K562 (cell line): ENCODE data around the gene SHF. TPM values are rescaled to one million over a fixed set of nuclear protein-coding genes. Genes with fewer than 3 reads are reported as not detected.

Experiments
- ATAC-seq: fragments of 200-7000 bp; cut with Tn5 transposase; 3 replicates; pipeline ENCODE4 v1.9.1; 2020; ENCODE audit warnings: moderate library complexity
- BruUV-seq: library from RNA; stranded (reverse); fragments of 400-500 nt; replicated peaks from 2 replicates; lab custom pipeline; 2021; lab: Mats Ljungman, UMichigan
- CTCF ChIA-PET: fragments of 300-600 bp; formaldehyde crosslinking; extraction: SDS; loops from one replicate; lab custom pipeline; 2021; ENCODE audit warnings: low intra/inter-chr PET ratio; lab: Yijun Ruan, JAX
- POLR2A ChIA-PET: fragments of 300-600, 350-650 bp; sonication (Branson Sonifier 250); formaldehyde crosslinking; extraction: SDS; loops from one replicate; lab custom pipeline; 2021; ENCODE audit warnings: antibody characterized with exemption, inconsistent platforms; lab: Yijun Ruan, JAX
- DNase-seq, 4 experiments: peaks; one replicate each; pipeline versions ENCODE4 v3.0.0 to v3.0.0-alpha.2; 2011 to 2018; ENCODE audit warnings: low spot score in 3 of 4, mixed read lengths in 3 of 4; ENCODE audit errors: extremely low read depth in 1 of 4
- FAIRE-seq: peaks from 2 replicates; lab custom pipeline; 2011; peaks lifted over from hg19 to GRCh38; lab: Jason Lieb, UNC
- H2AFZ ChIP-seq: 2 replicates; pipeline ENCODE4 v1.6.0; 2011; ENCODE audit warnings: low read depth, low read length, control low read depth, inconsistent platforms
- H3K27ac ChIP-seq: fragments of 200-600 bp; 3 replicates; pipeline ENCODE4 v1.8.0; 2011; ENCODE audit warnings: low read depth, mild to moderate bottlenecking, control low read depth, inconsistent platforms, low read length, moderate library complexity, mixed read lengths; ENCODE audit errors: extremely low read depth
- H3K27me3 ChIP-seq, 2 experiments: fragments of 300-600 bp in 1 of 2; 2 replicates in 1 of 2; 3 replicates in 1 of 2; pipeline versions ENCODE4 v1.6.0 to v1.8.0; 2011; ENCODE audit warnings: inconsistent platforms in 2 of 2, low read length in 2 of 2, mild to moderate bottlenecking in 1 of 2, mixed read lengths in 1 of 2, moderate library complexity in 1 of 2; ENCODE audit not compliant: control insufficient read depth in 2 of 2, insufficient read depth in 2 of 2
- H3K36me3 ChIP-seq: fragments of 300-600 bp; 3 replicates; pipeline ENCODE4 v1.8.0; 2011; ENCODE audit warnings: mild to moderate bottlenecking, low read length, inconsistent platforms; ENCODE audit not compliant: control insufficient read depth, insufficient read depth
- H3K4me1 ChIP-seq, 2 experiments: fragments of 200-600 bp in 1 of 2; replicated peaks in 1 of 2; 2 replicates in 1 of 2; 3 replicates in 1 of 2; pipeline versions ENCODE4 v1.5.1 to v1.8.0; 2011; ENCODE audit warnings: inconsistent platforms in 2 of 2, low read length in 2 of 2, mild to moderate bottlenecking in 1 of 2, mixed read lengths in 1 of 2, moderate library complexity in 1 of 2; ENCODE audit not compliant: control insufficient read depth in 2 of 2, insufficient read depth in 2 of 2
- H3K4me2 ChIP-seq: 2 replicates; pipeline ENCODE4 v1.6.1; 2011; ENCODE audit warnings: low read length, control low read depth, inconsistent platforms, mixed read lengths; ENCODE audit not compliant: insufficient read depth
- H3K4me3 ChIP-seq: fragments of 200-600 bp; sonication (generic), shearing (Covaris generic); 2 replicates; pipeline ENCODE4 v1.5.1; 2016; ENCODE audit warnings: control low read depth, inconsistent platforms
- H3K79me2 ChIP-seq: fragments of 200-600 bp; 3 replicates; pipeline ENCODE4 v1.8.0; 2011; ENCODE audit warnings: low read length, inconsistent platforms; ENCODE audit not compliant: control insufficient read depth, insufficient read depth
- H3K9ac ChIP-seq, 2 experiments: 2 replicates each; pipeline versions ENCODE4 v1.6.0 to v1.6.1; 2011; ENCODE audit warnings: low read depth in 2 of 2, low read length in 2 of 2, control low read depth in 1 of 2, inconsistent platforms in 1 of 2, mild to moderate bottlenecking in 1 of 2, mixed read lengths in 1 of 2; ENCODE audit not compliant: insufficient read depth in 1 of 2
- H3K9me1 ChIP-seq: one replicate; pipeline ENCODE4 v1.6.0; 2011; ENCODE audit warnings: inconsistent platforms, mild to moderate bottlenecking, low read length, moderate library complexity; ENCODE audit not compliant: control insufficient read depth, insufficient read depth
- H3K9me3 ChIP-seq: replicated peaks from 2 replicates; pipeline ENCODE4 v1.5.1; 2011; ENCODE audit warnings: low read depth, low read length, inconsistent platforms; ENCODE audit not compliant: control insufficient read depth, insufficient read depth
- H4K20me1 ChIP-seq: replicated peaks from 2 replicates; pipeline ENCODE4 v1.6.1; 2011; ENCODE audit warnings: low read length, inconsistent platforms, mixed read lengths; ENCODE audit not compliant: control insufficient read depth, insufficient read depth
- AFF1 ChIP-seq, 2 experiments: fragments of 450-650 bp; IDR thresholded peaks; 2 replicates each; pipeline ENCODE4 v1.6.1; 2018; ENCODE audit warnings: mild to moderate bottlenecking in 2 of 2, low read depth in 1 of 2; ENCODE audit not compliant: partially characterized antibody in 2 of 2
- AFF4 ChIP-seq: sonication (generic); formaldehyde crosslinking; IDR thresholded peaks from 2 replicates; pipeline ENCODE4 v1.8.0; 2023; ENCODE audit warnings: mild to moderate bottlenecking, missing genetic modification reagents
- BRF2 ChIP-seq: IDR thresholded peaks from 3 replicates; pipeline ENCODE4 v1.6.1; 2011; ENCODE audit warnings: borderline replicate concordance, mild to moderate bottlenecking; ENCODE audit not compliant: insufficient read length, insufficient read depth
- ETV6 ChIP-seq, 3 experiments: fragments of 150-350 bp in 1 of 3; sonication (generic) in 1 of 3; formaldehyde crosslinking in 1 of 3; IDR thresholded peaks; 2 replicates each; pipeline versions ENCODE4 v1.6.1 to v1.8.0; 2014 to 2022; ENCODE audit warnings: borderline replicate concordance in 2 of 3, low read depth in 2 of 3, antibody characterized with exemption in 1 of 3, low read length in 1 of 3, mild to moderate bottlenecking in 1 of 3, missing genetic modification reagents in 1 of 3
- FIP1L1 ChIP-seq: fragments of 200-400 bp; formaldehyde crosslinking; IDR thresholded peaks from 2 replicates; pipeline ENCODE4 v1.6.1; 2018; ENCODE audit warnings: mild to moderate bottlenecking, low read depth, low read length; ENCODE audit not compliant: poor library complexity, severe bottlenecking
- LARP7 ChIP-seq: fragments of 450-650 bp; IDR thresholded peaks from 2 replicates; pipeline ENCODE4 v1.6.1; 2016
- NBN ChIP-seq: fragments of 450-650 bp; IDR thresholded peaks from 2 replicates; pipeline ENCODE4 v1.6.1; 2016; ENCODE audit warnings: low read depth, mild to moderate bottlenecking
- TSC22D4 ChIP-seq: fragments of 450-650 bp; IDR thresholded peaks from 2 replicates; pipeline ENCODE4 v1.6.1; 2016; ENCODE audit warnings: missing genetic modification characterization, missing biosample characterization, control low read depth
- ZNF696 ChIP-seq: fragments of 250-450 bp; sonication (Bioruptor Pico); conservative IDR thresholded peaks from 2 replicates; pipeline ENCODE4 v1.4.0; 2020; ENCODE audit warnings: mild to moderate bottlenecking, moderate library complexity
- whole genome bisulfite sequencing: fragments of 100-300 bp; shearing (Covaris generic); methylation state at CpG from one replicate; pipeline ENCODE4 v1.1.6; 2016; ENCODE audit warnings: low coverage, mixed read lengths; ENCODE audit not compliant: insufficient coverage; ENCODE audit errors: missing lambda C conversion rate; 5-methylcytosine and 5-hydroxymethylcytosine counted together
- in situ Hi-C: fragments of 300-500 bp; cut with MboI; formaldehyde crosslinking; loops from 4 replicates; pipeline ENCODE4 v1.15.0; 2018; ENCODE audit warnings: inconsistent platforms, mixed read lengths
- intact Hi-C: fragments of 100-400 bp; cut with micrococcal nuclease; formaldehyde crosslinking; loops from 2 replicates; pipeline ENCODE4 v1.14.2; 2022
- polyA plus RNA-seq, 8 experiments: library from polyadenylated mRNA; depleted of rRNA in 4 of 8; stranded (reverse) in 5 of 8; unstranded in 3 of 8; fragments of >200 nt; fragmentation: Nextera tagmentation in 2 of 8; fragmentation: Illumina TruSeq in 1 of 8; extraction: Ambion mirVana in 2 of 8; extraction: Trizol in 1 of 8; gene quantifications; 2 replicates each; pipeline versions ENCODE4 v1.2.1 to v1.2.3, GENCODE V29; 2011 to 2014; ENCODE audit warnings: inconsistent platforms in 1 of 8, missing spikeins in 1 of 8
- total RNA-seq, 7 experiments: library from RNA; depleted of rRNA in 6 of 7; stranded (reverse); fragments of >200 nt in 6 of 7; fragmentation: Illumina TruSeq in 2 of 7; extraction: Trizol in 2 of 7; gene quantifications; 2 replicates each; pipeline versions ENCODE4 v1.2.1 to v1.2.3, GENCODE V29; 2011 to 2021; ENCODE audit warnings: low replicate concordance in 1 of 7

Gene SHF
- total and polyA plus RNA-seq, 9 of the 15 experiments (the other 6 are each of a cell fraction or from before 2014, with no cell fraction given), result 0.51 to 2.2 (median 0.85) TPM; not detected in 2

GRCh38 chr15:45134682-45135604 lies 52.8 kb downstream of the SHF start (continued):
- no peak for TF ChIP-seq NBN
- TF ChIP-seq FIP1L1, result no peak
- no peak for TF ChIP-seq ZNF696 (CRISPR knock-in tag)
- no peak for TF ChIP-seq BRF2
- TF ChIP-seq TSC22D4, result no peak
- no peak for TF ChIP-seq LARP7

- Histone ChIP-seq H3K4me2 (no peak overlapping the region), H3K9ac (no peak overlapping the region), H3K4me3 (no peak overlapping the region), H3K36me3 (no peaks in the 10 kb centered on the region), H3K27ac (no peak overlapping the region), H3K9me1 (no peaks in the 10 kb centered on the region), H3K4me1 (peaks cover 0 to 11% of the 10 kb centered on the region in 2 experiments; a peak in 2 of 5 replicates), H3K9me3 (no peaks in the 10 kb centered on the region), H3K27me3 (peaks cover 21 to 35% of the 10 kb centered on the region in 2 experiments), H3K79me2 (no peaks in the 10 kb centered on the region), H4K20me1 (no peaks in the 10 kb centered on the region), H2AFZ (no peak overlapping the region)
- FAIRE-seq (no peak), DNase-seq (no peak), ATAC-seq (no peak)
- ChIA-PET CTCF (no interaction called here), POLR2A (interaction anchor here (0.6 to 1.2 kb wide), 2 partner anchors 11 to 35 kb away, joined by 3 to 4 read pairs; no protein-coding TSS in a partner anchor)
- in situ Hi-C loops, result no loop called here
- intact Hi-C loops, result no loop called here
- WGBS, result under 1% methylated on average over 7 of the region's 7 CpGs
- BruUV-seq, result no TSS peak
- no peak for TF ChIP-seq ETV6 (IDR thresholded peaks at IDR 0.05; ENCODE audit: borderline replicate concordance in 1 of 2, low read depth in 2 of 2, low read length in 1 of 2)
- TF ChIP-seq ETV6 (CRISPR knock-in tag; IDR thresholded peaks at IDR 0.05; ENCODE audit: borderline replicate concordance), result no peak
- TF ChIP-seq AFF1 (IDR thresholded peaks at IDR 0.05; ENCODE audit: low read depth in 1 of 2, partially characterized antibody in 2 of 2), result no peak
- TF ChIP-seq AFF4 (CRISPR knock-in tag), result no peak
Measured at GRCh38 chr15:45134046-45134445, 53.7 kb downstream of the SHF start.
